HepG2 (cell line): ENCODE results near the gene BRAT1. TPM values are rescaled to one million over a fixed set of nuclear protein-coding genes. Genes with fewer than 3 reads are reported as not detected.
A peak's percentile ranks its signal among the peaks of the same experiment; 100 is the strongest.

Experiments used
- ATF2 ChIP-seq: sonication (generic); formaldehyde crosslinking; IDR thresholded peaks from 2 replicates; pipeline ENCODE4 v1.4.0; 2020; ENCODE audit warnings: missing genetic modification reagents
- ATRX ChIP-seq: sonication (generic); formaldehyde crosslinking; IDR thresholded peaks from 2 replicates; pipeline ENCODE4 v1.4.0; 2020; ENCODE audit warnings: missing genetic modification reagents, borderline replicate concordance
- DRAP1 ChIP-seq: IDR thresholded peaks from 2 replicates; pipeline ENCODE4 v1.6.1; 2016; ENCODE audit warnings: missing genetic modification reagents, missing compliant biosample characterization
- EEA1 ChIP-seq: sonication (generic); formaldehyde crosslinking; IDR thresholded peaks from 2 replicates; pipeline ENCODE4 v1.5.1; 2020; ENCODE audit warnings: mild to moderate bottlenecking, missing genetic modification reagents, borderline replicate concordance
- FOXK2 ChIP-seq: fragments of 450-650 bp; IDR thresholded peaks from 2 replicates; pipeline ENCODE4 v1.6.1; 2016
- HNRNPLL ChIP-seq: fragments of 200-400 bp; formaldehyde crosslinking; IDR thresholded peaks from 2 replicates; pipeline ENCODE4 v1.6.1; 2017; ENCODE audit warnings: mild to moderate bottlenecking, low read depth, low read length; ENCODE audit not compliant: poor library complexity, severe bottlenecking
- HOXA3 ChIP-seq: sonication (generic); formaldehyde crosslinking; IDR thresholded peaks from 2 replicates; pipeline ENCODE4 v1.5.0; 2020; ENCODE audit warnings: missing genetic modification reagents
- MED1 ChIP-seq: sonication (generic); formaldehyde crosslinking; IDR thresholded peaks from 2 replicates; pipeline ENCODE4 v1.4.0; 2020; ENCODE audit warnings: missing genetic modification reagents
- MTA1 ChIP-seq: sonication (generic); formaldehyde crosslinking; IDR thresholded peaks from 2 replicates; pipeline ENCODE4 v1.4.0; 2020; ENCODE audit warnings: missing genetic modification reagents, mild to moderate bottlenecking, borderline replicate concordance
- NR2C2 ChIP-seq: sonication (generic); formaldehyde crosslinking; IDR thresholded peaks from 2 replicates; pipeline ENCODE4 v1.4.0; 2020; ENCODE audit warnings: missing genetic modification reagents, mild to moderate bottlenecking, moderate library complexity, borderline replicate concordance
- PAF1 ChIP-seq: IDR thresholded peaks from 2 replicates; pipeline ENCODE4 v1.6.1; 2016; ENCODE audit warnings: missing genetic modification reagents, missing compliant biosample characterization
- POGZ ChIP-seq: sonication (generic); formaldehyde crosslinking; IDR thresholded peaks from 2 replicates; pipeline ENCODE4 v1.4.0; 2020; ENCODE audit warnings: mild to moderate bottlenecking, missing genetic modification reagents
- SAP130 ChIP-seq: IDR thresholded peaks from 2 replicates; pipeline ENCODE4 v1.6.1; 2016; ENCODE audit warnings: low read depth
- SMAD1 ChIP-seq: sonication (generic); formaldehyde crosslinking; IDR thresholded peaks from 2 replicates; pipeline ENCODE4 v1.4.0; 2020; ENCODE audit warnings: missing genetic modification reagents, low read depth, mild to moderate bottlenecking, borderline replicate concordance
- ZFP62 ChIP-seq: sonication (generic); formaldehyde crosslinking; IDR thresholded peaks from 2 replicates; pipeline ENCODE4 v1.4.0; 2020; ENCODE audit warnings: missing genetic modification reagents
- ZNF276 ChIP-seq: sonication (generic); formaldehyde crosslinking; IDR thresholded peaks from 2 replicates; pipeline ENCODE4 v1.4.0; 2020; ENCODE audit warnings: mild to moderate bottlenecking, low read depth, missing genetic modification reagents
- ZNF430 ChIP-seq: sonication (generic); formaldehyde crosslinking; IDR thresholded peaks from 2 replicates; pipeline ENCODE4 v1.9.0; 2021; ENCODE audit warnings: mild to moderate bottlenecking, missing genetic modification reagents
- ZNF510 ChIP-seq: sonication (generic); formaldehyde crosslinking; IDR thresholded peaks from 2 replicates; pipeline ENCODE4 v1.4.0; 2020; ENCODE audit warnings: low read depth, mild to moderate bottlenecking, missing genetic modification reagents
- ZNF513 ChIP-seq: sonication (generic); formaldehyde crosslinking; conservative IDR thresholded peaks from 2 replicates; pipeline ENCODE4 v1.5.0; 2020; ENCODE audit warnings: missing genetic modification reagents
- ZNF644 ChIP-seq: IDR thresholded peaks from 2 replicates; pipeline ENCODE4 v1.6.1; 2016; ENCODE audit warnings: low read depth
- ZNF749 ChIP-seq: sonication (generic); formaldehyde crosslinking; IDR thresholded peaks from 2 replicates; pipeline ENCODE4 v1.8.0; 2022; ENCODE audit warnings: mild to moderate bottlenecking, missing genetic modification reagents, moderate library complexity, borderline replicate concordance
- ZNF768 ChIP-seq: sonication (generic); formaldehyde crosslinking; IDR thresholded peaks from 2 replicates; pipeline ENCODE4 v1.4.0; 2020; ENCODE audit warnings: missing genetic modification reagents
- ZNF780A ChIP-seq: sonication (generic); formaldehyde crosslinking; IDR thresholded peaks from 2 replicates; pipeline ENCODE4 v1.8.0; 2022; ENCODE audit warnings: mild to moderate bottlenecking, missing genetic modification reagents, moderate library complexity
- ZSCAN22 ChIP-seq: sonication (generic); formaldehyde crosslinking; IDR thresholded peaks from 2 replicates; pipeline ENCODE4 v1.4.0; 2020; ENCODE audit warnings: mild to moderate bottlenecking, missing genetic modification reagents
- polyA plus RNA-seq, 8 experiments: library from polyadenylated mRNA; depleted of rRNA in 3 of 8; stranded (reverse) in 7 of 8; unstranded in 1 of 8; fragments of >200 nt; fragmentation: Illumina TruSeq in 4 of 8; extraction: Trizol in 4 of 8; gene quantifications; 2 replicates each; pipeline versions ENCODE4 v1.2.1 to v1.2.3, GENCODE V29; 2011 to 2016; ENCODE audit warnings: low read depth in 4 of 8, missing spikeins in 1 of 8, mixed read lengths in 1 of 8; ENCODE audit not compliant: insufficient read depth in 1 of 8
- total RNA-seq, 5 experiments: library from RNA; depleted of rRNA; stranded (reverse); fragments of >200 nt; fragmentation: Illumina TruSeq; extraction: Trizol; gene quantifications; 2 replicates each; pipeline ENCODE4 v1.2.3, GENCODE V29; 2016; ENCODE audit warnings: low read depth in 1 of 5

Gene BRAT1
- total and polyA plus RNA-seq, 2 of the 13 experiments (the other 11 are each of a cell fraction or from before 2014, with no cell fraction given), result 10.2 to 20.3 TPM

GRCh38 chr7:2555121-2556052 is at the start of gene BRAT1 (continued):
- TF ChIP-seq ZNF513 (CRISPR knock-in tag), result no peak; the same call in 1 of the 2 replicates
- peak; percentile 37; the same call in 1 of the 2 replicates for TF ChIP-seq NR2C2 (CRISPR knock-in tag)
- TF ChIP-seq ZFP62, result no peak
- TF ChIP-seq EEA1 (CRISPR knock-in tag), result peak; percentile 83; the same call in 1 of the 2 replicates
- TF ChIP-seq DRAP1, result peak; percentile 78
- peak; percentile 53 for TF ChIP-seq HNRNPLL
- TF ChIP-seq ATRX, result no peak
- TF ChIP-seq ZNF276 (CRISPR knock-in tag), result 0 out of 2 replicates have a peak, but pooled peaks have one; percentile 45
- no peak for TF ChIP-seq ZSCAN22 (CRISPR knock-in tag)
- TF ChIP-seq SAP130, result peak; percentile 68
- TF ChIP-seq POGZ, result 0 out of 2 replicates have a peak, but pooled peaks have one; percentile 33
- no peak for TF ChIP-seq PAF1 (CRISPR knock-in tag)
- no peak for TF ChIP-seq ZNF644
- TF ChIP-seq FOXK2, result peak; percentile 95
- peak; percentile 25; the same call in 1 of the 2 replicates for TF ChIP-seq ZNF768 (CRISPR knock-in tag)
- TF ChIP-seq MED1 (CRISPR knock-in tag), result no peak
- TF ChIP-seq ZNF780A, result no peak
- peak; percentile 75 for TF ChIP-seq ZNF430 (CRISPR knock-in tag)
- TF ChIP-seq MTA1 (CRISPR knock-in tag), result no peak
- TF ChIP-seq SMAD1 (CRISPR knock-in tag), result peak; percentile 75
- TF ChIP-seq HOXA3 (CRISPR knock-in tag), result peak; percentile 41; the same call in 1 of the 2 replicates
- TF ChIP-seq ZNF749 (CRISPR knock-in tag), result no peak
- TF ChIP-seq ZNF510 (CRISPR knock-in tag), result 0 out of 2 replicates have a peak, but pooled peaks have one; percentile 49
- peak; percentile 64; the same call in 1 of the 2 replicates for TF ChIP-seq ATF2 (CRISPR knock-in tag)
